Ishikawa (cell line): ENCODE results near the gene PHIP.

Experiments used
- CEBPB ChIP-seq: IDR thresholded peaks from 2 replicates; pipeline ENCODE4 v1.6.1; 2012
- FOXM1 ChIP-seq: IDR thresholded peaks from 2 replicates; pipeline ENCODE4 v1.6.1; 2012; ENCODE audit warnings: low read depth, borderline replicate concordance
- MAX ChIP-seq: IDR thresholded peaks from 2 replicates; pipeline ENCODE4 v1.6.1; 2012
- NFIC ChIP-seq: IDR thresholded peaks from 2 replicates; pipeline ENCODE4 v1.6.1; 2012
- RAD21 ChIP-seq: IDR thresholded peaks from 2 replicates; pipeline ENCODE4 v1.6.1; 2012; ENCODE audit warnings: low read depth
- REST ChIP-seq: IDR thresholded peaks from 2 replicates; pipeline ENCODE4 v1.6.1; 2012; ENCODE audit warnings: low read depth, mild to moderate bottlenecking
- TAF1 ChIP-seq: IDR thresholded peaks from 2 replicates; pipeline ENCODE4 v1.6.1; 2012; ENCODE audit warnings: low read depth, mild to moderate bottlenecking
- TEAD4 ChIP-seq: IDR thresholded peaks from 2 replicates; pipeline ENCODE4 v1.6.1; 2012

- TF ChIP-seq RAD21, result no peak
- no peak for TF ChIP-seq TAF1
- TF ChIP-seq NFIC, result no peak
- TF ChIP-seq MAX, result no peak
- TF ChIP-seq REST, result no peak
- TF ChIP-seq TEAD4, result no peak
- no peak for TF ChIP-seq CEBPB
- no peak for TF ChIP-seq FOXM1
Observed at GRCh38 chr6:79072640-79073181, 5.3 kb downstream of the PHIP start.
